GM21515 (cell line): ENCODE measurements around the gene BNIPL.

Source experiments
- ATAC-seq: cut with Tn5 transposase; IDR thresholded peaks from one replicate; pipeline ENCODE4 v1.9.1; 2021; ENCODE audit not compliant: unreplicated experiment

Gene BNIPL

DNA sequence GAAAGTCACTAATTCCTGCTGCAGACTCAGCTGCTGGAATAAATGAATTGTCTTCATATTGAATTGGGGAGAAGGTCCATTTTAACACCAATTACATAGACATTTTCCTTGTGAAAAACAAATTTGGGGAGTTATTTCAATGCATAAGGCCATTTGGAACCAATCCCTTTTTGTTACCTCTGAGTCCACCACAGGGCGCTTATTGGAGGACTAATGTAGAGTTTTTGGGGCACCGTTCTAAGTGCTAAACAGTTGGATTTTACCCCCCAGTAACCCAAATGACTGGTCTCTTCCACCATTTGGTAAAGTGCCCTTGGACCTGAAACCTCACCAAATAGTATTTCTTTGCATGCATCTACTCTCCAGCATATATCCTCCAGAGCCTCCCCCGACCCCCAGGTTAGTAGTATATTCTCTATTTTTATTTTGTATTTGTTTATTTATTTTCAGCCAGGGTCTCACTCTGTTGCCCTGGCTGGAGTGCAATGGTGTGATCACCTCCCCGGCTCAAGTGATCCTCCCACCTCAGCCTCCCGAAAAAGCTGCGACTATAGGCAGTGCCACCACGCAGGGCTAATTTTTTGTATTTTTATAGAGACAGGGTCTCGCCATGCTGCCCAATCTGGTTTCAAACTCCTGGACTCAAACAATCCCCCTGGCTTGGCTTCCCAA, 26.6 kb upstream of the BNIPL start:
- no peak for ATAC-seq

DNA sequence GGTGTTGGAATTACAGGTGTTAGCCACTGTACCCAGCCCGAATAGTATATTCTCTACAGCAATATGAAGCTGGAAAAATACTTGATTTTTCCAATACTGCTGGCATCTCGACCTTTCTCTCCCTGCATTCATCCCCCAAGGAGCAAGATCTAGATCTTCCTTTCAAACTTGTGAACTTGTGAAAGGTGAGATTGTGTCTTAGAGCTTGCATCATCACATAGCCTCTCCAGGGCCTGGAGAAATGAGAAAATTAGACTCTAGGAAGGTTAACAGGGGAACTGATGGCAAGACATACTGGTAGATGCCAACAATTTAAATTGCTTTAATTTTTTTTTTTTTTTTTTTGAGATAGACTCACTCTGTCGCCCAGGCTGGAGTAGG, 26.1 kb upstream of the BNIPL start:
- no peak for ATAC-seq

DNA sequence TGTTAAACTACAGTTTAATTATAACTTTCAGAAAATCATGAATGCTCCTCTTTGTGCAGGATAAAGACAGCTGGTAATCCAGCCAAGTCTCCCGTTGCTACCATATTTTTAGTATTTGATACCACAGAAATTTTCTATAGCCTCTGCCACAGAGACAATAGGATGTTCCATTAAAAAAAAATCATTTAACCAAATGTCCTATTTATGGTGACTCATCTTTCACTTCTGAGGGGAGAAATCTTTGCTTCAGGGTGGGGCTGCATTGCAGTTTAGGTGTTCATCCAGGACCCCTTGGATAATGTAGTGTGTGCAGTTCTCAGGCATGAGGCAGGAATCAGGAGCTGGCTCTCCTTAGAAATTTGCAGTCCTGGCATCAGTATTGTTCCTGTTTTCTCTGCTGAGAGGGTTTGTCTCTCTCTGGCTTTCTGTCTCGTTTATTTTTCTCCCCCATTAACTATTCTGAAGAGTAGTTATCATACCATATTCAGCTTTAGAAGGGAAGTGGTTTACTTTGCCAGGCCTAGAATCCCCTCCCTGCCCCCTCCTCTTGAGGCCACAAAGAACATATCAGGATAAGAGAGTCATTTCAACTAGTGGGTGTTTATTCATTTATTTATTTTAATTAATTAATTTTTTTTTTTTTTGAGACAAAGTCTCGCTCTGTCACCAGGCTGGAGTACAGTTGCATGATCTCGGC, 25.1 kb upstream of the BNIPL start:
- ATAC-seq: no peak

DNA sequence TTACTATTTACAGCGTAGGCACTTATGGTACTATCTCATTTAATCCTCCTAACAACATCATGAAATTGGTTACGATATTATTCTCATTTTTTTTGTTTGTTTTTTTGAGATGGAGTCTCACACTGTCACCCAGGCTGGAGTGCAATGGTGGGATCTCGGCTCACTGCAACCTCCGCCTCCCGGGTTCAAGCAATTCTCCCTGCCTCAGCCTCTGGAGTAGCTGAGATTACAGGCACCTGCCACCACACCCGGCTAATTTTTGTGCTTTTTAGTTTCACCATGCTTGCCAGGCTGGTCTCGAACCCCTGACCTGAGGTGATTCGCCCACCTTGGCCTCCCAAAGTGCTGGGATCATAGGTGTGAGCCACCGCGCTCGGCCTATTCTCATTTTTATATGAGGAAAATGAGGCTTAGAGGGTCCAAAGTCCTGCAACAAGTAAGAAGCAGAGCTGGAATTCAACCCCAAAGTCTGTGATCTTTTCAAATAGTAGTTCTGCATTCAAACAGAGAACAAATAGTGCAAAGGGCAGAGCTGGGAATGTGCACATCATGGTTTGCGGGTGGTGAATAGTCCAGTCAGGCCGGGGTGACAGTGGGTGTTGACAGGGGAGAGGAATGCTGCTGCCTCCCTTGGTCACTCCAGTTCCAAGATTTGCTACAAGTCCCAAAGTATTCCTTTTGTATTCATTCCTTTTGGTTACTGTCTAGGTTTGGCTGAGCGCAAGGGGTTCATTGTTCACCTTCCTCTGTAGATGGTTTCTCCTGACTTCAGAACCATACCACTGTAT, 23.5 kb upstream of the BNIPL start:
- ATAC-seq: no peak

DNA sequence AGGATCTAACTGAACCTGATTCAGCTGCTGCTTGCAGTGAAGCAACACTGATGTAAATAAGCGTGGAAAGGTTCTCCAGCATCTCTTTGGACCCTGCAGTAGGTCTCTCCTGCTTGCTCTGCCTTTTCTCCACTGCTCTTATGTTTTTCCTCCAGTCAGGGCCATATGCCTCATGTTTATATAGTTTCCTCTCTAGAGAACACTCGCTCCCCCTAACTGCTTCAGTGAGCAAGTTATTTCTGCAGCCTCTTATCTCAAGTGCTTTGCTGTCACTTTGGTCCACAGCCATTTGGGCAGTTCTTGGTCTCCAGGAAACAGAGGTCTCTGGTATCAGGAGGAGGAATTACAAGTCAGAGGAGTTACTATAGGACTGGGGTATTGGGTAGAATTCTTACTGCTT, 22.9 kb upstream of the BNIPL start:
- ATAC-seq: no peak

DNA sequence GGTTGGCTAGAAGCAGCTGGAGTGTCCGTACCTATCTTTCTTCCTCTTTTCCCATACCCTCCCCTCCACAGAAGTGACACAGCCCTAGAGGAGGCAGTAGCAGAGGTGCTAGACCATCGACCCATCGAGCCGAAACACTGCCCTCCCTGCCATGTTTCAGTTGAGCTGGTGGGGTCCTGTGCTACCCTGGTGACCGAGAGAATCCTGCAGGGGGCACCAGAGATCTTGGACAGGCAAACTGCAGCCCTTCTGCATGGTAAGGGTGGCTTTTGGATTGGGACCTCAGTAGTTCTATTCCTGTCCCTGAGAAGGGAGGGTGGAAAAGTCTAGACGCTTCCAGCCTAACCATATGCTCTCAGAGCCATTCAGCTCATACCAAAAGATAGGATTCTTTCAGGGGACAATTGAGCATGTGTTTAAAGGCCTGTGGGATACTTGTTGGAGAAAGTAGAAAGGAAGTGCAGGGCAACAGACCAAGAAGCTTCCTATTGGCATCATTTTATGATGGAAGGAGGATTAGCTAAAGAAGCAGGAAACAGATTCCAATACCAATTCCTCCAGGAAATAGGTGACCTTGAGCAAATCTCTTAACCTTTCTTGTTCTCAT, 11.7 kb upstream of the BNIPL start:
- ATAC-seq: no peak

DNA sequence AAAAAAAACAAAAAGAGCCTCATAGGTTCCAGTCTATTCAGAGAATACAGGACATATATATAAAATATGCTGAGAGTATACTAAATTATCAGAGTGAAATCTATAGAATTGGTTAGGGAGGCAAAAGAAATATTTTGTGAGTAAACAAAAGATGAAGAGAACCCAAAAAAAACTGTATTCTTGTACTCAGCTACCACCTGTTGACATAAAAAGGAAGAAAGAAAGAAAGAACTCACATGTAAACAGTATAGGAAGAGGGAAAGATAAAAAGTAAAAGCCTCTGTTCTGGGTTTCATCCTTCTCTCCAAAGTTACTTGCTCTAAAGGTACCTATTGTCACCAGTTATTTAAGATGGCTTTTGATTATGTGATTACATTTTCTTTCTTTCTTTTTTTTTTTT, 9.9 kb upstream of the BNIPL start:
- ATAC-seq: no peak

DNA sequence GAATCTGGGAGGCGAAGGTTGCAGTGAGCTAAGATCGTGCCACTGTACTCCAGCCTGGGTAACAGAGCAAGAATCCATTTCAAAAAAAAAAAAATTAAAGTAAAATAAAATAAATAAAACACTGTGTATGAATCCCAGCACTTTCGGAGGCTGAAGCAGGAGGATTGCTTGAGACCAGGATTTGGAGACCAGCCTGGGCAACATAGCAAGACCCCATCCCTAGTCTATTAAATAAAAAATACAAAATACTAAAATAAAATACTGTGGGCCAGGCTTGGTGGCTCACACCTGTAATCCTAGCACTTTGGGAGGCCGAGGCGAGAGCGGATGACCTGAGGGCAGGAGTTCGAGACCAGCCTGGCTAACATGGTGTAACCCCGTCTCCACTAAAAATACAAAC, 4.2 kb upstream of the BNIPL start:
- ATAC-seq: no peak

DNA sequence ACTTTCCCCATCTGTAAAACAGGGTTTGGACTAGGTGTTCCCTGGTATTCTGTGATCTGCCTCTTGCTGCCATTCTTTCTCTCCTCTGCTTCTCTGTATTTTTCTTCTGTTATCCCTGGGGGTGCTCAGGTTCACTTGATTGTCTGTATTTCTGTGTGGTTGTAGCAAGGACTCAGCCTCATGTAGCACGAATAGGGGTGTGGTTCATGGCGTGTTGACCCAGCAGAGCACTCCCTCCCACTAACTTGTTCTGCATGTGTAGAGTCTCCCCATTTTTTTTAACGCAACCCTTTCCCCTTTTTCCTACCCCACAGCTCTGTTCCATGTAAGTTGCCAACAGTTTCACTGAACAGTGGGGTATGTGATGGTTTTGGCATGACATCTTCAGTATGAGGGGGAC, 1.2 kb upstream of the BNIPL start:
- no peak for ATAC-seq

DNA sequence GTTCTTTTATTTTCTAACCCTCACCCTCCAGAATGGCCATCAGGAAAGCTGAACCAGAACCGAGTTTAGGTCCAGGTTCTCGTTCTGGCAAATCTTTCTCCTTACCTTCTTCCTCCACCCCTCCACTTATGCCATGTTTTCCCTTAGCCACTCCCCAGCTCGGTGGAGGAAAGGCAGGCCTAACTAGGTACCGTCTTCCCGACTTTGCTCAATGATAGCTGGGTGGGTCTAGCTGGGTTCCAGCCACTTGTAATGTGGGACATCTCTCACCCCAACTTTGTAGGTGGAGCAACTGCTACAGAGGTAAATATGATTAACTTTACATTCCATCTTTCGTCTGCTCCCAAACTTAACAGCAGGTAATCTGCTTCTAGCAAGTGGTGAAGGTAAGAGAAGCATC, 646 bp downstream of the BNIPL start:
- ATAC-seq: no peak

DNA sequence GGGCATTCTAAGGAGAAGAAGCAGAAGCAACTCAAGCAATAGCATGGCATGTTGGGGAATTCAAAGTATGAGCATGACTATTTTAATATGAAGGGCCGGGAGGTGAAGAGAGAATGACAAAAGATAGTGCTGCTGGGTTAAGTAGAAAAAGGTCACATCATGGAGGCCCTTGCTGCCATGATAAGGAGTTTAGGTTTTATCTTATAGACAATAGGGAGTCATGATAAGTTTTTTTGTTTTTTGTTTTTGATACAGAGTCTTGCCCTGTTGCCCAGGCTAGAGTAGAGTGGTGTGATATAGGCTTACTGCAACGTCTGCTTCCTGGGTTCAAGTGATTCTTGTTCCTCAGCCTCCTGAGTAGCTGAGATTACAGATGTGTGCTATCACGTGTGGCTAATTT, 3.1 kb downstream of the BNIPL start:
- ATAC-seq: no peak

DNA sequence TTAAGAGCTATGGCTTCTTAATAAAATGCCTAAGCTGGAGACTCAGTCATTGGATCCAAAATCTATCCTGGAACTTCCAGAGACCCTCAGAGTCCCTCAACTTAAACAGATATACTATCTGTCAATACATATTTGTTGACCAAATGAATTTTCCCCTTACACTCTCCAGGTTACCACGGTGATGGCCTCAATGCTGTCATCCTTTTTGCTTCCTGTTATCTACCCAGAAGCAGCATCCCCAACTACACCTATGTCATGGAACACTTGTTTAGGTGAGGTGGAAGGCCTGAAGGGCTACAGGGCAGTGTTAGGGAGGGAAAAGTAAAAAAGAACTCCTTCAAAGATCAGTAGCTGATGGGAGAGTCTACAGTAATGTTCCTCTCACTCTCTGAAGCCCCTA, 6.8 kb downstream of the BNIPL start:
- ATAC-seq: no peak

DNA sequence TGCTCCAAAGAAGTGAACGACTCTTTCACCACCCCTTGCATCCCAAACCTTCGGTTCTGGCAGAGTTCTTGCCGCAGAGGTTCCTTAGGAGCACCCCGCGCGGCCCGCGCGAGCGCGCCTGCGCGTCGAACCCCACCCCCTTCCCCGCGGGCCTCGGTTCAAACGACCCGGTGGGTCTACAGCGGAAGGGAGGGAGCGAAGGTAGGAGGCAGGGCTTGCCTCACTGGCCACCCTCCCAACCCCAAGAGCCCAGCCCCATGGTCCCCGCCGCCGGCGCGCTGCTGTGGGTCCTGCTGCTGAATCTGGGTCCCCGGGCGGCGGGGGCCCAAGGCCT, 11.2 kb downstream of the BNIPL start, which contains the start of gene C1orf56:
TSS of gene C1orf56 (plus strand) at position 161 of the 334 bp plus-strand sequence. CDS start at position 258, 97 bp downstream.
- ATAC-seq: peak; percentile 51

DNA sequence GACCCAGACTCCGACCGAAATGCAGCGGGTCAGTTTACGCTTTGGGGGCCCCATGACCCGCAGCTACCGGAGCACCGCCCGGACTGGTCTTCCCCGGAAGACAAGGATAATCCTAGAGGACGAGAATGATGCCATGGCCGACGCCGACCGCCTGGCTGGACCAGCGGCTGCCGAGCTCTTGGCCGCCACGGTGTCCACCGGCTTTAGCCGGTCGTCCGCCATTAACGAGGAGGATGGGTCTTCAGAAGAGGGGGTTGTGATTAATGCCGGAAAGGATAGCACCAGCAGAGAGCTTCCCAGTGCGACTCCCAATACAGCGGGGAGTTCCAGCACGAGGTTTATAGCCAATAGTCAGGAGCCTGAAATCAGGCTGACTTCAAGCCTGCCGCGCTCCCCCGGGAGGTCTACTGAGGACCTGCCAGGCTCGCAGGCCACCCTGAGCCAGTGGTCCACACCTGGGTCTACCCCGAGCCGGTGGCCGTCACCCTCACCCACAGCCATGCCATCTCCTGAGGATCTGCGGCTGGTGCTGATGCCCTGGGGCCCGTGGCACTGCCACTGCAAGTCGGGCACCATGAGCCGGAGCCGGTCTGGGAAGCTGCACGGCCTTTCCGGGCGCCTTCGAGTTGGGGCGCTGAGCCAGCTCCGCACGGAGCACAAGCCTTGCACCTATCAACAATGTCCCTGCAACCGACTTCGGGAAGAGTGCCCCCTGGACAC, 11.7 kb downstream of the BNIPL start:
- peak; percentile 52 for ATAC-seq

DNA sequence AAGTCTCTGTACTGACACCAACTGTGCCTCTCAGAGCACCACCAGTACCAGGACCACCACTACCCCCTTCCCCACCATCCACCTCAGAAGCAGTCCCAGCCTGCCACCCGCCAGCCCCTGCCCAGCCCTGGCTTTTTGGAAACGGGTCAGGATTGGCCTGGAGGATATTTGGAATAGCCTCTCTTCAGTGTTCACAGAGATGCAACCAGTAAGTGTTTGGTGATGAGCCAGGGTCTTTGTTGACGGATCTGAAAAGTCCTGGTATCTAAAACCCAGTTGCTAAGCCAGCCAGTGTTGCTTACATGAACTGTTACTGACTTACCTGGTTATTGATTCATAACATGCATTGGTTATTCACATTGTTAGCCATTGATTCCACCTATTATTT, 12.3 kb downstream of the BNIPL start:
- ATAC-seq: no peak

DNA sequence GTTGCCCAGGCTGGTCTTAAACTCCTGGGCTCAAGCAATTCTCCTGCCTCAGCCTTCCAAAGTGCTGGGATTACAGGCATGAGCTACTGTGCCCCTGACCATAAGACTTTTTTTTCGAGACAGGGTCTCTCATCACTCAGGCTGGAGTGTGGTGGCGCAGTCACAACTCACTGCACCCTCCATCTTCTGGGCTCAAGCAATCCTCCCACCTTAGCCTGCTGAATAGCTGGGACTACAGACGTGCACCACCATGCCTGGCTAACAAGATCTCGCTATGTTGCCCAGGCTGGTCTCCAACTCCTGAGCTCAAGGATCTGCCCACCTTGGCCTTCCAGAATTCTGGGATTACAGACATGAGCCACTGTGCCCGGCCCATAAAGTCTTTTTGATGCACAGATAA, 13.1 kb downstream of the BNIPL start:
- ATAC-seq: no peak

DNA sequence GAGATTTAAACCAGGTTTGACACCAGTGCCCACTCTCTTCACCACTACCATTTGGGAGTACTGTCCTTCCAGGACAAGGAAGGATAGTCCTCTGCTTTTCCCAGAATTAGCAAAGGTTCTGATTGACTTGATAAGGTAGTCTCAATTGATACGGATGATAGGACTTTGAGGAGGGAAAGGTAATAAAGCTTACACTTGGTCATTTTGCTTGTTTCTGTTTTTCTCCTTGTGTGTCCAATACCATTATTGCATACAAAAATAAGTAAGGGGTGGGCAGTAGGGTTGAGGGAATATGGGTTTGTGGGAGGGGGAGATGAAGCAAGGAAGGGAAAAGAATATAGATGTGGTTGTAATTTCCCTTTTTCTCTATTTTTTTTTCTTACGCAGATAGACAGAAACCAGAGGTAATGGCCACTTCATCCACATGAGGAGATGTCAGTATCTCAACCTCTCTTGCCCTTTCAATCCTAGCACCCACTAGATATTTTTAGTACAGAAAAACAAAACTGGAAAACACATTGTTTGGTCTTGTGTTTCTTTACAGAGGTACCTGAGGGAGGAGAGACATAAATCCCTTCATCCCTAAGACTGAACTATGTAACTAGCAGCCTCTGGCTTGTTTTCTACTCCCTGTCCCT, 13.8 kb downstream of the BNIPL start:
- no peak for ATAC-seq

DNA sequence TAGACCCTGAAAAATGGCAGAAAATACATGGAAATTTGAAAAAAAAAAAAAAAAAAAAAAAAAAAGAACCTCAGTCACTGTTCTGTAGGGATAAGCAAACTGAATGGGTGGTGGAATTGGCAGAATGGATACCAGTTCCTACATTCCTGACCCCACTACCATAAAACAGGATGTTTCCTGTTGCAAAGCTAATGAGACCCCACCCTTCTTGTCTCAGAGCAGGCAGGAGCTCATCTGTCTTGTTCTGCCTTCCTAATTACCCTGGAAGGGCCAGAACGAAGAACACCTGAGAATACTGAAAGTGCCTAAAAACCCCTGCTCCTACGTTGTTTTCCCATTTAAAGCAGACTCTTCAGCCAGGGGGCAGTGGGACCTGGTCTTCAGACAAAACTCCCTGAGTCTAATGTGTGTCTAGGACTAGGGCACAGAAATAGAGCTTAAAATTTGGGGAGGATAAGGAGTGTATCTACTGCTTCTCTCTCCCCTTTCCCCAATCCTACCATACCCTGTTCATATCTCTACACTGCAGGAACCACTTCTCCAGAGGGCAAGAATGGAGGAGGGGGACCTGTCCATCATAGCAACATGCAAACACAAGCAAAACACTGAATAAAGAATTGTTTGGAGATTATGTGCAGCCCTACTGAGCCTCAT, 15.1 kb downstream of the BNIPL start:
- no peak for ATAC-seq

DNA sequence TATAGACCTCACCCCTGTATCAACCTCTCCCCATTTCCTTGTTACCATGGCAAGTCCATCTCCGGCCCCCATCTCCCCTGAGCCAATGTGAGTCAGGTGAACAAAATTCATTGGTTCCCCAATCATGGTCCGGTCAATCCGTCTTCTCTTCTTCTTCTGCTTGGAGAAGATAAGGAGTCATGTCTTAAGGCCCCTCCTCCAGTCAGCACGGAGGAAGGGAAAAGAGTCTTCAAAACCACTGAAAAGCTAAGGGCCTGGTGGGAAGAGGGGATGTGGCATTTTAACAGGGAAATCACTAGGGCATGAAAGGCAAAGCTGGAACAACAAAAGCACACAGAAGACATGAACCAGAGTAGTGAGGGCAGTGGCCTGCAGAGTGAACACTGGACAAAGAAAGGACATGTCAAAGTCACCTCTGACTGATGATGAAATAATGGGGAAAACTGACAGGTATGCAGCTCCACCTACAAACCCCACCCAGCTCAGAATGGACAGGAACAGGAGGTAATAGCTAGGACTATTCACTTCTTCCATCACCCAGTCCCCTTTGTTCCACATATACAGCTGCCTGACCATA, 18.7 kb downstream of the BNIPL start:
- ATAC-seq: no peak

DNA sequence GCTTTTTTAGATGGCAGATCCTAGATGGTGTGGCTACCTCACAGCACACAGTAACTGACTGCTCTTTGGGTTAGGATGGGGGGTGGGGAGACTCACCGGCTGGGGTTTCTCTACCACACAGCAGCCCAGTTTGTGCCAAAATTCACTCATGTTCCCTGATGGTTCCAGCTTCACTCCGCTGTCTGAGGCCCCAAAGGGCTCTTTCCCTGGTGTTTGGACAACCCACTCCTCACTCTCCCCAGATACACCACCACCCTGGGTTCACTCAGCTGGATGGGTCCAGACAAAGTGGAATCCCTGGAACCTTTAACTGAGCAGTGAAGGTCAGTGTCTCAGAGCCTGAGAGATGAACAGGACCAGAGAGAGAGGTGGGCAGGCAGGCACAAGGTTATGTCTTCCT, 19.2 kb downstream of the BNIPL start:
- ATAC-seq: no peak
